ENCODE measurements around the gene PTPN20. TPM values are rescaled to one million over a fixed set of nuclear protein-coding genes. Genes with fewer than 3 reads are reported as not detected.

PTPN20 gene
- total RNA-seq, 1 experiment from 2014 or later = 9.5 TPM

DNA sequence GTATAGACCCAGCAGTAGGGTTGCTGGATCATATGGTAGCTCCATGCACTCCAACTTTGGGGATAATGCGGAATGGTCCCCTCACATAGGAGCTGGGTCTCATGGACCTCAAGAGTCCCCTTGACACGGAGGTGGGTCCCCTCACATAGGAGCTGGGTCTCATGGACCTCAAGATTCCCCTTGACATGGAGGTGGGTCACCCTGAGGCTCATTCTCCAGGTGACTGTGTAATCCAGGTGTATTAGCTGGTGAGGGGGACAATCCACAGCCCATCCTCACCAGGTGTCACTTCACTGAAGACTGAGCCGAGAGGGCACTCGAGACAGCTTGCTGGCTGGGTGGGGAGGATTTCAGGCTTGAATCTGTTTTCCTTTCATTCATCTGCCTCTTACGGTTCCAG lies 121.9 kb downstream of the PTPN20 start:
- no TSS peak for BruUV-seq (replicated peaks)

DNA sequence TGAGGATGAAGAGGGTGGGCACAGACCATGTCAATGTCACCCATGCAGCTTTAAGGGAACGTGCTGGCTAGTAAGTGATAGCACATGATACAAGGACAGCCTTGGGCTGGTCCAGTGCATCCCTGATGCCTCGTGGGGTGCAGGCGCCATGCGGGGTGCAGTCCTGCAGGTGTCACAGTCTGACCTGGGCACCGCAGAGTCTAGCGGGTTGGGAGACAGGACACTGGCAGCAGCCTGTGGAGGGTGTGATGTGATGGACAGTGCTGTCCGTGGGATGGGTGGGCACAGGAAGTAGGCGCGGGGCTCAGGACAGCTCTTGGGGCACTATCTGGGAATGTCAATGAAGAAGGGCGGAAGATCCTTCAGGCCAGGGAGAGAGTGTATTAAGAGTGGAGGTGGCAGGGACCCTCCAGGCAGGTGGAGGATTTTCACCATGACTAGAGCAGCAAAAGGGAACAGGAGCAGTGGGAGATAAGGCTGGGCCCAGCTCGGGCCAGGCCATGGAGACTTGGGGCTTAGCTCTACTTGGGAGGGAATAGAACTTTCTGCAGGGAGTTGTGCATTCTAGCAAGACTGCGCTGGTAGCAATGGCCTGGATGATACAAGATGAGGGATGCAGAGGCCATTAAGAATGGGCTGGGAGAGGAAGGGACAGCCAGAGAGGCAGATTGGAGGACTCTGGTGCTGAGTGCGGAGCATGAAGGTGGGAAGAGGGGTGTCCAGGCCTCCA lies 122.5 kb downstream of the PTPN20 start:
- POLR2A ChIA-PET = no interaction called here
- in situ Hi-C loops (cut with HindIII; ENCODE audit: low pct_unique_long_range_greater_than_20kb, low sequenced_read_pairs) = no loop called here
- no peak for DNase-seq (ENCODE audit: low read depth, low spot score)
- Histone ChIP-seq H3K27ac (ENCODE audit: low read length) (no peak overlapping the region), H3K27me3 (ENCODE audit: control insufficient read depth, insufficient read depth, low read length) (no peaks in the 10 kb centered on the region; the same call in 1 of the 2 replicates), H3K9me3 (ENCODE audit: control insufficient read depth, insufficient read depth, low read depth, low read length) (no peaks in the 10 kb centered on the region), H3K4me3 (ENCODE audit: low read depth in 2 of 2, low read length in 2 of 2) (no peak overlapping the region), H3K36me3 (ENCODE audit: control insufficient read depth, insufficient read depth, low read length) (no peaks in the 10 kb centered on the region), H3K4me1 (ENCODE audit: control insufficient read depth, insufficient read depth, low read length) (no peaks in the 10 kb centered on the region)
- TF ChIP-seq SIN3A (IDR thresholded peaks at IDR 0.05; ENCODE audit: borderline replicate concordance, insufficient read depth, low read depth, low read length) = no peak
- TF ChIP-seq, protein P1, sequence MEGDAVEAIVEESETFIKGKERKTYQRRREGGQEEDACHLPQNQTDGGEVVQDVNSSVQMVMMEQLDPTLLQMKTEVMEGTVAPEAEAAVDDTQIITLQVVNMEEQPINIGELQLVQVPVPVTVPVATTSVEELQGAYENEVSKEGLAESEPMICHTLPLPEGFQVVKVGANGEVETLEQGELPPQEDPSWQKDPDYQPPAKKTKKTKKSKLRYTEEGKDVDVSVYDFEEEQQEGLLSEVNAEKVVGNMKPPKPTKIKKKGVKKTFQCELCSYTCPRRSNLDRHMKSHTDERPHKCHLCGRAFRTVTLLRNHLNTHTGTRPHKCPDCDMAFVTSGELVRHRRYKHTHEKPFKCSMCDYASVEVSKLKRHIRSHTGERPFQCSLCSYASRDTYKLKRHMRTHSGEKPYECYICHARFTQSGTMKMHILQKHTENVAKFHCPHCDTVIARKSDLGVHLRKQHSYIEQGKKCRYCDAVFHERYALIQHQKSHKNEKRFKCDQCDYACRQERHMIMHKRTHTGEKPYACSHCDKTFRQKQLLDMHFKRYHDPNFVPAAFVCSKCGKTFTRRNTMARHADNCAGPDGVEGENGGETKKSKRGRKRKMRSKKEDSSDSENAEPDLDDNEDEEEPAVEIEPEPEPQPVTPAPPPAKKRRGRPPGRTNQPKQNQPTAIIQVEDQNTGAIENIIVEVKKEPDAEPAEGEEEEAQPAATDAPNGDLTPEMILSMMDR (IDR thresholded peaks at IDR 0.05) = no peak
- TF ChIP-seq, protein P2, sequence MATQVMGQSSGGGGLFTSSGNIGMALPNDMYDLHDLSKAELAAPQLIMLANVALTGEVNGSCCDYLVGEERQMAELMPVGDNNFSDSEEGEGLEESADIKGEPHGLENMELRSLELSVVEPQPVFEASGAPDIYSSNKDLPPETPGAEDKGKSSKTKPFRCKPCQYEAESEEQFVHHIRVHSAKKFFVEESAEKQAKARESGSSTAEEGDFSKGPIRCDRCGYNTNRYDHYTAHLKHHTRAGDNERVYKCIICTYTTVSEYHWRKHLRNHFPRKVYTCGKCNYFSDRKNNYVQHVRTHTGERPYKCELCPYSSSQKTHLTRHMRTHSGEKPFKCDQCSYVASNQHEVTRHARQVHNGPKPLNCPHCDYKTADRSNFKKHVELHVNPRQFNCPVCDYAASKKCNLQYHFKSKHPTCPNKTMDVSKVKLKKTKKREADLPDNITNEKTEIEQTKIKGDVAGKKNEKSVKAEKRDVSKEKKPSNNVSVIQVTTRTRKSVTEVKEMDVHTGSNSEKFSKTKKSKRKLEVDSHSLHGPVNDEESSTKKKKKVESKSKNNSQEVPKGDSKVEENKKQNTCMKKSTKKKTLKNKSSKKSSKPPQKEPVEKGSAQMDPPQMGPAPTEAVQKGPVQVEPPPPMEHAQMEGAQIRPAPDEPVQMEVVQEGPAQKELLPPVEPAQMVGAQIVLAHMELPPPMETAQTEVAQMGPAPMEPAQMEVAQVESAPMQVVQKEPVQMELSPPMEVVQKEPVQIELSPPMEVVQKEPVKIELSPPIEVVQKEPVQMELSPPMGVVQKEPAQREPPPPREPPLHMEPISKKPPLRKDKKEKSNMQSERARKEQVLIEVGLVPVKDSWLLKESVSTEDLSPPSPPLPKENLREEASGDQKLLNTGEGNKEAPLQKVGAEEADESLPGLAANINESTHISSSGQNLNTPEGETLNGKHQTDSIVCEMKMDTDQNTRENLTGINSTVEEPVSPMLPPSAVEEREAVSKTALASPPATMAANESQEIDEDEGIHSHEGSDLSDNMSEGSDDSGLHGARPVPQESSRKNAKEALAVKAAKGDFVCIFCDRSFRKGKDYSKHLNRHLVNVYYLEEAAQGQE (IDR thresholded peaks at IDR 0.05; ENCODE audit: insufficient read depth in 1 of 2, low read depth in 2 of 2, low read length in 1 of 2) = no peak
- no peak for TF ChIP-seq TCF7L2 (IDR thresholded peaks at IDR 0.05; ENCODE audit: low read depth, low read length)
- no peak for TF ChIP-seq POLR2AphosphoS5 (IDR thresholded peaks at IDR 0.05; ENCODE audit: low read depth, low read length)
- no peak for ATAC-seq
- intact Hi-C loops (cut with micrococcal nuclease; ENCODE audit: unreplicated experiment) = no loop called here
- BruUV-seq (replicated peaks) = no TSS peak
- CTCF ChIA-PET = interaction anchor here (0.7 kb wide), 1 partner anchor 278 kb away, joined by 4 read pairs; no protein-coding TSS in a partner anchor

More for the DNA sequence above, 121.9 kb downstream of the PTPN20 start:
- CTCF ChIA-PET = interaction anchor here (0.7 kb wide), 1 partner anchor 279 kb away, joined by 4 read pairs; no protein-coding TSS in a partner anchor
- no peaks in the 10 kb centered on the region for H3K36me3 ChIP-seq (ENCODE audit: control insufficient read depth, insufficient read depth, low read length)
- H3K4me3 ChIP-seq (ENCODE audit: low read depth in 2 of 2, low read length in 2 of 2) = no peak overlapping the region
- no peak overlapping the region for H3K27ac ChIP-seq (ENCODE audit: low read length)
- no peaks in the 10 kb centered on the region for H3K9me3 ChIP-seq (ENCODE audit: control insufficient read depth, insufficient read depth, low read depth, low read length)
- intact Hi-C loops (cut with micrococcal nuclease; ENCODE audit: unreplicated experiment) (no loop called here), in situ Hi-C loops (cut with HindIII; ENCODE audit: low pct_unique_long_range_greater_than_20kb, low sequenced_read_pairs) (no loop called here)
- ATAC-seq = no peak
- POLR2A ChIA-PET = no interaction called here
- TF ChIP-seq, protein P1 (IDR thresholded peaks at IDR 0.05) = no peak
- TF ChIP-seq TCF7L2 (IDR thresholded peaks at IDR 0.05; ENCODE audit: low read depth, low read length) = no peak
- TF ChIP-seq SIN3A (IDR thresholded peaks at IDR 0.05; ENCODE audit: borderline replicate concordance, insufficient read depth, low read depth, low read length) = no peak
- TF ChIP-seq, protein P2 (IDR thresholded peaks at IDR 0.05; ENCODE audit: insufficient read depth in 1 of 2, low read depth in 2 of 2, low read length in 1 of 2) = no peak
- no peak for TF ChIP-seq POLR2AphosphoS5 (IDR thresholded peaks at IDR 0.05; ENCODE audit: low read depth, low read length)
- H3K4me1 ChIP-seq (ENCODE audit: control insufficient read depth, insufficient read depth, low read length) = no peaks in the 10 kb centered on the region
- H3K27me3 ChIP-seq (ENCODE audit: control insufficient read depth, insufficient read depth, low read length) = no peaks in the 10 kb centered on the region
- no peak for DNase-seq (ENCODE audit: low read depth, low spot score)

Data from Panc1 (cell line).